NCI-H82 treated with DMSO at 0.1 percent for 48 hours (cell line): Measurements from ENCODE around the gene PIK3AP1.
A peak's percentile ranks its signal among the peaks of the same experiment; 100 is the strongest.

ENCODE experiments used
- DNase-seq: peaks from one replicate; lab custom pipeline; 2025; ENCODE audit not compliant: unreplicated experiment; lab: John Stamatoyannopoulos, UW

Gene PIK3AP1

DNA sequence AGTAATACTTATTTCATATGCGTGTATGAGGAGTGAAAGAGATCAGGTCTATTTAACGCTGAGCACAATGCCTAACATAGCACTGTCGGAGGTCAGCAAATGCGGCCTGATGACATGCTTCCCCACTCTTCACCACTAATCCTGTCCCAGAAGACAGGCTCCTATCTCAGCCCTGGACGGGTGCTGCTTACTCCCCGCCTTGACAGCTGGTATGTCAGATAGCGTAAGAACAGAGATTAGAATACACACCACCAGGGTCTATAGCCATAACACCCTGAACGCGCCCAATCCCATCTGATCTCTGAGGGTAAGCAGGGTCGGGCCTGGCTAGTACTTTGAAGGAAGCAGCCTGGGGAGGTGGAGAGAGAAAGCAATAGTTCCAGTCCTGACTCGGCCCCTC lies 101.2 kb downstream of the PIK3AP1 start:
- peak; percentile 79 for DNase-seq

DNA sequence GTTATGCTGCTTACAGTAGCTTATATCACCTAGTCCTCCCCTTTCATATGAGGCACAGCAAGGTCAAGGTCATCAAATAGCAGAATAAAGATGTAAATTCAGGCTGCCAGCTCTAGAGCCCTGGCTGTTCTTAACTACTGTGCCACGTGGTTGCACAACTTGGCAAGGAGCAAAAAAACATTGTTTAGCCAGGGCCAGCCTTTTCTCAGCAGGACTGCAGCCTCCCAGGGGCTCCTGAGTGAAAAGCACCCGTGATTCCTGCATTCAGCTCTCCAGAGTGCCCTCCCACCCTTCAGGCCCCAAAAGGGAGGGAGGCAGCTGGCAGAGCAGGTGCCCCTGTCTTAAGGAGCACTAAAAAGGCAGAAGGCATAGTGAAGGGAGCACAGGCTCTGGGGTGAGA lies 101.7 kb downstream of the PIK3AP1 start:
- peak; percentile 55 for DNase-seq

DNA sequence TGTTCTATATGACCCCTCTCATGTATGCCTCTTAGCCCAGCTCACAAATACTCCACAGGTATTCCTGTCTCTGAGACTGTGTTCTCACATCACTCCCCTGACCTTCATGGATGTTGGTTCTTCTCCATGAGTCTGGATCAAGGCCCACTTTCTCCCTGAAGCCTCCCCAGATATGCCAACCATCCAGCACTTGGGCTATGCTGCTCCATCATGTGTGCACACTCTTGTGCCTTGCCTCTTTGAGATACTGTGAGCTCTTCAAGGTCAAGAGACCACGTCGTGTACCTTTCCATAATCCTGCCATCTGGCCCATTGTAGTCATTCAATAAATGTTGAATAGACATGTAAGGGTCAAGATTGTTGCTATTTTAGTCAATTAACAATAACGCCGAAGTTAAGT lies 103.4 kb downstream of the PIK3AP1 start:
- no peak for DNase-seq

DNA sequence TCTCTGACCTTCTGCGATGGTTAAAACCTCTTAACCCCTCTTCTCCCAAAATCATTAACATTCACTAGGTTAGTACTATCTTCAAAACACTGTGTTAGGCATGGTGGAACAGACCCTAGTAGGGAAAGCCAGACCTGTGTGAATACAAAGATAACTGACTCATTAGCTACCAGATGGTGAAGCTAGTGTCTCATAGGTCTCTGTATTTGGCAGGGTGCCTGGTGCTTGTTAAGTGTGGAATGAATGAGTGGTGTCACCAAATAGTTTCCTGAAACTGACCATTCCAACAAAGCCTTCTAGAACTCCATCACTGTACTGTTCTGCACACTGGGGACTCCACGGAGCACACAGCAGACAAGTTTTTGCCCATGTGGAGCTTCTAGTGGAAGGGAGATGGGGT lies 105.8 kb downstream of the PIK3AP1 start:
- no peak for DNase-seq

DNA sequence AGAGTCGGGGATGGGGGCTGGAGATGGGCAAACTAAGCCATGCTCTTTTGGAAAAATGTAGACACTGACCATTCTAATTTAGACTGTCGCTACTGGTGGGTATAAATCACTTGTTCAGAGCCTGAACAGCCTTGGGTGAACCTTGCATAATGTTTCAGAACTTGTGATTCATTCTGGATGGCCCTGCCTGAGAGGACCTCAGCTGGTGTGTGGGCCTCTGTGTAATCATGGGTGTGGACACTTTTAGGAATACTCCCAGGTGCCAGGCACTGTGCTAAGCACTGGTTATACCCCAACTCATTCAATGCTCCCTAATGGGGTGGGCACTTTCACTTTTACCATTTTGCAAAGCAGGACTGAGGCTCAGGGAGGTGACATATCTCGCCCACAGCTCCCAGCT lies 106.7 kb downstream of the PIK3AP1 start:
- no peak for DNase-seq

DNA sequence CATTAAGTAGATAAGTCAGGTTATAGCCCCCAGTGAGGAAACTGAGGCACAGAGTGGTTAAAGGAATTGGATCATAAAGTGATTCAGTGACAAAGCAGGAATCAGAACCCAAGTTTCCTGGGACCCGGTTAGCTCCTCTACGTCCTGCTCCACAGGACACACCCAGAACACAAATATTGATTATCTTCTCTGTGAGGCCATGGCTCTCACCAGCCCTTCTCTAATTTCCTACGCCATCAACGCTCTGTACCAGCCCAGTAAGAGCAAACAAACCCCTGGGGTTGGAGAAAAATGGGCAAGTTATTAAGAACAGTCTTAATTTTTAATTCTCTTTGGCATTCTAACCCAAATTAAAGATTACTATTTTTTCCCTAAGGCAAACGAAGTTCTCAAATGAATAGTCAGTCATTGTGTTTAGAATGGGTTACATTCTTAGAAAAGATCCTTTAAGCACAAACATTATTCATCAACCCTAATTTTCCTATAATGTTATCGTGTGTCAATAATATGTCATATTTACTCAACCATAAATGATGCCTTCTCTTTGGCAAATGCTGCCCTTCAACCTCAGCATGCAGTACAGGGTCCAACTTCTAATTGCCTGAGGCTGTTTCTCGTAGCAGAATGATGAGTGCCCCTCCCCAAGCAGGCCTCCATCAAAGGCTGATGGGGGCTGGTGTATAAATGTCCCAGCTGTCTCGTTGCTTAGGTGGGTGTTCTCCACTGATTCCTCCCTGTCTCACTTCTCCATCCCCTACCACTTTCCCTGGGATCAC lies 108.1 kb downstream of the PIK3AP1 start:
- no peak for DNase-seq

DNA sequence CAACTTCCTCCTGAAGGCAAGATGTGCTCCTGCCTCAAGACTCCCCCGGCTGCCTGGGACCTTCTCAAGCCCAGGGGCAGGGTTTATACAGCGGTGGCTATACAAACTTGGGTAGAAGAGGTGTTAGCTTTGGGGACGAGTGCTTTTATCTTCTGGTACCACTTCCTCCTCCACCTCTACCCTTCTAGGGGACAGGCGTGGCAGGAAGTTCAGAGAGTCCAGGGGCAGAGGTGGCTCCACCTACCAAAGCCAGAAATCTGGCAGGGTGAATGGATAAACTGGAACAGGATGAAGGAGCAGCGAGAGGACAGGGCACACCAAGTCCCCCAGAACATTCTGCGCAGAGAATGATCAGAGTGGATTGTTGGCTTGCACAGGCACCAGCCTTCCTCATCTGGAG lies 109.5 kb downstream of the PIK3AP1 start:
- no peak for DNase-seq

DNA sequence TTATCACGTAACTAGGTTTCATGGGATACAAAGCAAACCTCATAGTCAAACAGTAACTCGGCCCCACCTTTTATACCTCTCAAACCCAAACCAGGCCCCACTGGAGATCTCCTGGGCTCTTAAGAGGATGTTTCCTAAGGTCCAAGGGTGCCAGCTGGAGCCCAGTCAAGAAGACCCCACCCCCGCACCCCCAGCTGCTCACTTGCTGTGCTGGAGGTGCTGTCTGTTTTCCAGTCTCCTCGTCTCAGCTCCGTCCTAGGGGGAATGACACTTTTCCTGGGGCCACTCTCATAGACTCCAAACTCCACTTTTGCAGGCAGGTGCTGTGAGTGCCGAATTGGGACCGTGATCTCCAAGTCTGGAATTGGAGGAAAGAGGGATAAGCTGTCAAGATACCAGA lies 110.8 kb downstream of the PIK3AP1 start:
- DNase-seq, result no peak

DNA sequence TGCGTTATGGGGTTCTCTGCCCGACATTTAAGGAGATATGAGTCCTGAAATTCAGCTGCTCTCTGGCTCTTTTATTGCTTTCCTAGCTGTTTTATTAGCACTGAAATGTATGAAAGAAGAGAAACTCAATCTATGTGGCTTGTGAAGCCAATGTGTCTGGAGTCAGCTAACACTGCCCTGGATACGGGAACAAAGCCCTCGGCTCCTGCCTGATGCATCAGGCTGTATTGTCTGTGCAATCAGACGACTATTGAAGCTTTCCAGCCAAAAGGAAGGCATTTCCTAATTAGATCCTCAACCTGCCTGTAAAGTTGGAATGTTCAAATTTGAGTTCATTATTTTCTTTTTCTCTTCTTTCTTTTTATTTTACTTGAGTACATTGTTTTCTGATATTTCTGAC lies 111.5 kb downstream of the PIK3AP1 start:
- no peak for DNase-seq

DNA sequence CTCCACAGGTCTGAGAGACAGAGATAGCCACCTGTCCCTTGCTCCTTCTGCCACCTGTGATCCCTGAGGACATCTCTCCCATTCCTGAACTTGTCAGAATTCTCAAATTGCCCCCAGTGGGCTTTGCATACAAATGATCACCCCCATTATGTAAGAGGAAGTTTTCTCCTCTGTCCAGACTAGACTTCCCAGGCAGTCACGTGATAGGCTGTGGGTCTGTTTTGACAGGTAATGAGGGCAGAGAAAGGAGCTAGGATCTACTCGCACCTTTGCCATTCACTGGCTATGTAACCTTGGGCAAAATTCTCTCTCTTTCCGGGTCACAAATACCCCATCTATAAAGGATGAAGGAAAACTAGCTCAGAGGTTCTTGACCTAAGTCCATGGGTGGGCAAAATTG lies 112.1 kb downstream of the PIK3AP1 start:
- DNase-seq, result no peak

DNA sequence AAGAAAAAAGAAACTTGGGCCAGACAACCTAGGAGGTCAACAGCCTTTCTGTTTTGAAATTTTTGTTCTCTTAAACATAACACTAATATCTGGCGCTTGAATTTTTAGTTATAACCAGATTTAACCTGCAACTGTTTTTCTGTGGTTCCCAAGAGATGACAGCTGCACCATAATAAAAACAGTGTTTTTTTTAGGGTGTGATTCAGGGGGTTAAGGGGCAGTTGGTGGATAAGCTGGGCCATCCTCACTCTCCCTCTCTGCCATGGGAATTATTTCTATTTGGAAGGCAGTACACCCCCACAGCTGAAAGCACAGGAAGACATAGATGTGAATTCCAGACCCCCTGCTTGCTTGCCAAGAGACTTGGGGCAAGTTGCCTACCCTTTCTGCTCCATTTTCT lies 113.4 kb downstream of the PIK3AP1 start:
- no peak for DNase-seq

DNA sequence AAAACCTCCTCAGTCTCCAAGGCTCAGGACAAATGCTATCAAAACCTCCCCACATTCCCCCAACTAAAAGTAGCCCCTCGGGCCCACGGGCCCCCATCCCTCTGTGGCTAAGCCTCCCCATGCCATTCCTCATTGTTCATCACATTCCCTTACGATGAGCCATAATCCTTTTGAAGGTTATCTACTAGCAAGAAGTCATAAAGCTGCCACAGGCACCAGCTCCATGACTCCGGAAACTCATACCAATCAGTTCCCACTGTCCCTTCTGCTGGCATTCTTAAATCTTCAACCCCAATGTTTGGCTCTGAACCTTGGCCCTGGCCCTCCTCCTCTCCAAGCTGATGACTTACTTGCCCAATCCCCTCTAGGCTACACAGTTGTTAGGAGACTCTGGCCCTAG lies 114.1 kb downstream of the PIK3AP1 start:
- no peak for DNase-seq

DNA sequence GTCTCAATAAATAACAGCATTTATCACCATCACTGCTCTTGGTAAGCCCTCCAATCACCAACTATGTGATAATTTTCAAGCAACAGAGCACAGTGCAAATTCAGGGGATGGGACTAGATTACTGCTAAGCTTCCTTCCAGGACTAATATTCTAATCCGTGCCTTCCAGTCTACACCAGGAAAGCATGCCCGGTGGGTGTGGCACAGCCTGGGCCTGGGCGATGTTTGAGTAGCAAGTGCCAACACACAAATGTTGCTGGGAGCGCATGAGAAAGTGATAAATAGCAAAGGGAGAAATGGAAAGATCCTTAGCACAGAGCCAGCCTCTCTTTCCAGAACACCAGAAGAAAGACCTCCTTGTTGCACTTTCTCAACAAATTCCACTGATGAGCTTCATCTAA lies 120.0 kb downstream of the PIK3AP1 start:
- DNase-seq, result no peak

DNA sequence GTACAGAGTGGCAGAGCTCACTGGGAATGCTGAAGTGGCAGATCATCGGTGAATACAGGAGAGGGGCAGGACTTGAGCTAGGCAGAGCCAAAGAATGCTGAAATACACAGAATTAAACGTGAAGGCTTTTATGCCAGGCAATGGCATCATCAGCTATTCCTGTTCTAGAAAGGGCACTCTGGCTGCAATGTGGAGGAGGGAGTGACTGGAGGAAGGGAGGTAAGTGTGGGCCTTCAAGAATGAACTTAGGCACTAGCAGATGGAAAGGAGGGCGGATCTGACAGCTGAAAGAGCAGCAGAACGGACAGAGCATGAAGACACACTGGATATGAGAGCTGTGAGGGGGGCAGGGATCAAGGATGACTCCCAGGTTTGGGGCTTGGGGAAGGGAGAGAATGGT lies 121.5 kb downstream of the PIK3AP1 start:
- no peak for DNase-seq

DNA sequence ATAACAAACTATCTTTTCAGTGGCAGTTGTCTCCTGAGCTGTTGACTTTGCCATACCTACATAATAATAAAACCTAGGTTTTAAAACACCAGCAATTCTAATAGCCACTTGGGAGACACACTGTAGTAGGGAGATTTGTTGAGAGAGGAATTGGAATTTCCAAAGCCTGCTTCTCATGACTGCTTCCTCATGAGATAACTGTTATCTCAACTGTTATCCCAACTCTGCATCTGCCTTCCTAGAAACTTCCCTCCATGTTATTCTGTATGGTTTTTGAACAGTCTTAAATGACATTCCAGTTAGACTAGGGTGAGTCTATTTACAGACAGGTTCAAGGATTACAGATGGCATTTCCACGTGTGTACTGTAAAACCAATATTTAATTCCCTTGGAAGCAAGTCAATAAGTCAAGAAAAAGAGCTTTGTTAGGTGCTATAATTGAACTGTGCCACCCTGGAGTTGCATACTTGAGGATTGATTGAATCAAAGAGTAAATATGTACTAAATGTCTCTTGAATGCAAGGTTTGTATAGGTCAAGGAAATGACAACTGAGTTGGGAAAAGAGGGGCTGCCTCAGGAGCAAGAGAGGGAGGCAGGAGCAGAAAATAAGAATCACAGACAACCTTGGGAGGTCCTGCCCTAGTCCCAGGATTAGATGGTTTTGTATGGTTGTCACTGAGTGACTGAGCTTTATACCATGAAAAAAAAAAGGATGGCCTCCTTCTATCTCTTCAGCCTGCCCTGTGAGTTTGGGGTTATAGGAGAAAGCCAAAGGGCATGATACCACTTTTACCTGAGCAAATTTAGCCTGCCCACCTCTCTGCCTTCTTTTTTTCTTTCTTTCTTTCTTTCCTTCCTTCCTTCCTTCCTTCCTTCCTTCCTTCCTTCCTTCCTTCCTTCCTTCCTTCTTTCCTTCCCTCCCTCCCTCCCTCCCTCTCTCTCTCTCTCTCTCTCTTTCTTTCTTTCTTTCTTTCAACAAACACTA lies 123.6 kb downstream of the PIK3AP1 start:
- no peak for DNase-seq

DNA sequence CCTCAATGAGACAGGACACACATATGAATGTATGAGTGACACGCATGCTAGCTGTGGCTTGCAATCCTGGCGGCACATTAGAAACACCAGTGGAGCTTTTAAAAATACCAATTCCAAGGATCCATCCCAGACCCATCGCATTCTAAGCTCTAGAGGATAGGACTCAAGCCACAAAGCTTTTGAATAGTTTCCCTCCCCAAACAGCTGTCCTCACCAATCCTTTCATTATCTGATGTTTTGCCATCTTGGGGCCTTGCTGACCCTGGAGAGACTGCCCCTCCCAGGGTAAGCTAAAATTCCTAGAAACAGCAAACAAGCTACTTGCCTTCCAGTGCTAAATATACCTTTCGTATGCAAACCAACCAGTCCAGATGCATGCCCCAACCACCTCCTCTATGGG lies 124.6 kb downstream of the PIK3AP1 start:
- no peak for DNase-seq

DNA sequence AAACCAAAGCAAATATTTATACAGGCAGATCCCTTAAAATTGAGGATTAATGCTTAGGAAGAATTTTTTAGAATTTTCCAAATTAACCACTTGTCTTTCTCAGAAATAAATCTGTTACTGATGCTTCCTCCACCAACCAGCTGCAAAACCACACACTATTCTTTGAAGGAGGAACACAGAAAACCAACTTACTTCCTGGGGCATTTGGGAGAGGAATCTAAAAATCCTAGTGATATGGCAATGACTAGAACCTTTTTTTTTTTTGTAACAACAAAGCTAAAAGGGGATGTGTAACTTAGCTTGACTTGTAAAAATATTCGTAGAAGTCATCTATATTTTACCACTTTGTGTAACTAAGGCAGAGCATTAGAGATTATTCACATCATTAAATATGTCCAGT lies 128.4 kb downstream of the PIK3AP1 start:
- DNase-seq, result no peak

DNA sequence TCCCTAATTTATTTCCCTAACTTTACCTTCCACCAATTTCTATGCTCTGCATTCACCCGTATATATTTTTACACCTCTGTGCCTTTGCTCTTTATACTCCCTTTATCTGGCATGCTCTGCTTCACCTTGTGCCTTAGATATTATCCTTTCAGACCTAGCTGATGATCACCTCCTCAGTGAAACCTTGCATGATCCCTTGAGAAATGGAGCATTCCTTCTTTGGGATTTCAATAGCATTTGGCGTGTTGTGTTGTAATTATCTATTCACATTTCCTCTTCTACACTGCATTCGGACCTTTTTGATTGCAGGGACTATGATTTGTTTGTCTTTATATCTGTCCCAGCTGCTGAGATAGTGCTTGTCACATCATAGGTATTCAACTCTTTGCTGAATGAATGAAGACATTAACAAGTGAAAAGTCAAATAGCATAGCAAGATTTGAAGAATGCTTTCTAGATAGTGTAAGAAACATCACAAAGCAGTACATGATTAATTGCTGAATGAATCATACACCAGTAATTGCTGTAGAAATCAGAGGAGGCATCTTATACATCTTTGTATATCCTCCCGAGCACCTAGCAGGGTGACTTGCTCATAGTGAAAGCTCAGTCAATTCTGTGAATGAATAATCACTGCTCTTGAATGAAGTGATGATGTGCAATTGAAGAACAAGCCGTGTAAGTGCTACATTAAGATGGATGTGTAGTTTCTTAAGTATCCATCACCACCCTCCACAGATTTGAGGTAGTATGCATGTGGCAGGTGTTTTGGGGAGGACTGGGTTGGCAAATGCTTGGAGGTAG lies 131.5 kb downstream of the PIK3AP1 start:
- no peak for DNase-seq

DNA sequence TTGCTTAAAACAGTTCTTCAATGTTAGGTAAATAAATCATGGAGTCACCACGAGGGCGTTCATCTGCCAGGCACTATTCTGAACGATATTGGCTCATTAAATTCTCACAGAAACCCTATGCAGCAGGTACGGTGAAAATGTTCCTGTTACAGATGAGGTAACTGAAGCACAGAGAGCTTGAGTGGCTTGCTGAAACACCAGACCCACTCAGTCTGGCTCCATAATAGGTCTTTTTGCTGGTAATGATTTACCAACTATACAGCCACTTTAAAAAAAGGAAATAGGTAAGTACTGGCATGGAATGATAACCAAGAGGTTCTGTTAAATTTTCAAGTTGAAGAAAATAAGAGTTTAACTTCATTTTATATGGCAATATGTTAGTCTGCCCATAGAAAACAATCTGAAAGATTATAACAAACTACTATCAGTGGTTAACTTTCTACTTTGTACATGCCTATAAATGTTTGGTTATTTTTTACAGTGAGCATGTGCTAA lies 132.2 kb downstream of the PIK3AP1 start:
- no peak for DNase-seq

DNA sequence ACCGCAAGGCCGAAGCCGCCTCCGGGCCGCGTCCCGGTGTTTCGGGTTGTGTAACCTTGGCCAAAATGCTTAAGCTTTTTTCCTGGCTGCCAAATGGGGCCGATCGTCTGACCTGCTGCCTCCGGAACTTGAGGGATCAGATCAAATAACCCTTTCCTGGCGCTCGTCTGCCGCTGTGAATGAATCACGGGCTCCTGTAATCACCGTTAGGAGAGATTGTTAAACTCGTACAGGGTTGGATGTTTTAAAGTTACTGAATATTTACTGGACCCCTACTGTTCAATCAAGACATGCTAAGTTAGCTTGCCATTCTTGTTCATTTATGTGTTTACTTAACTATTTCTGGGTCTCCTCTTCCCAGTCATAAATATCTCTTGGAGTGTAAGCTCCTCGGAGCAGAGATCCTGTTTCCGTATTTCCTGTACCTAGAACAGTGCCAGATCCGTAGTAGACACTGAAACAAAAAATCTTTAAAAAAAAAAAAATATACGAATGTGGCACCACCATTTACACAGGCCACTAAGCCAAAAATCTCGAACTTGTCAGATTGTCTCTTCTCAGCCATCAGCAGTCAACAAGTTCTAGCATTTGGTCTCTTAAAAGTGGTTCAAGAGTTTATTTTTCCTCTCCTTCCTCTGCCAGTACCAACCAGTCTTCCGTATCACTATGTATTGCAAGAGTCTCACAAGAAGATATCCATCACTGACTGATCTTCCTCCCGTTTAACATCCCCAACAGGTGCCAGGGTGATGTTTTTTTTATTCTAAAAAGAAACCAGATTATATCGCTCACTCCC lies 132.9 kb downstream of the PIK3AP1 start:
- DNase-seq, result peak; percentile 40
